Measurements from ENCODE around the gene MYO1D. TPM values are rescaled to one million over a fixed set of nuclear protein-coding genes. Genes with fewer than 3 reads are reported as not detected.

MYO1D gene
- total RNA-seq, 4 donors from 2014 or later = 247 to 569 (median 444) TPM

GRCh38 chr17:32588135-32588534 is 288.8 kb downstream of the MYO1D start:
- Histone ChIP-seq H3K27ac (no peak overlapping the region), H3K9me3 (peaks cover 0 to 6% of the 10 kb centered on the region in 2 donors), H3K4me3 (no peak overlapping the region), H3K36me3 (no peaks in the 10 kb centered on the region), H3K4me1 (no peaks in the 10 kb centered on the region), H3K27me3 (no peaks in the 10 kb centered on the region)
- WGBS, 2 donors (ENCODE audit: low coverage in 1 of 2) = 78 to 89% methylated on average over 3 of the region's 3 CpGs
- in situ Hi-C loops (cut with MboI; ENCODE audit: low pct_ligation_motif_present in 1 of 4, low pct_unique_long_range_greater_than_20kb in 1 of 4, low sequenced_read_pairs in 3 of 4) (no loop called here), intact Hi-C loops (cut with DNase I; ENCODE audit: low total_unique reads) (loop anchor here (10.0 kb wide), 1 partner anchor 1443 kb away; no protein-coding TSS in a partner anchor)
- no peak for TF ChIP-seq POLR2A (IDR thresholded peaks at IDR 0.05)
- TF ChIP-seq EP300 (IDR thresholded peaks at IDR 0.05; ENCODE audit: low read depth) = no peak
- no peak for TF ChIP-seq CTCF (IDR thresholded peaks at IDR 0.05)
- no peak for TF ChIP-seq POLR2AphosphoS5 (IDR thresholded peaks at IDR 0.05)
- no peak for DNase-seq

- WGBS, 2 donors (ENCODE audit: low coverage in 1 of 2) = 93 to 96% methylated on average over 2 of the region's 2 CpGs
- in situ Hi-C loops (cut with MboI; ENCODE audit: low pct_ligation_motif_present in 1 of 4, low pct_unique_long_range_greater_than_20kb in 1 of 4, low sequenced_read_pairs in 3 of 4) = no loop called here
- Histone ChIP-seq H3K4me1 (no peaks in the 10 kb centered on the region), H3K27me3 (no peaks in the 10 kb centered on the region), H3K36me3 (no peaks in the 10 kb centered on the region), H3K4me3 (no peak overlapping the region), H3K27ac (no peak overlapping the region), H3K9me3 (peaks cover 0 to 10% of the 10 kb centered on the region in 2 donors)
- TF ChIP-seq EP300 (IDR thresholded peaks at IDR 0.05; ENCODE audit: low read depth) (no peak), POLR2A (IDR thresholded peaks at IDR 0.05) (no peak), POLR2AphosphoS5 (IDR thresholded peaks at IDR 0.05) (no peak), CTCF (IDR thresholded peaks at IDR 0.05) (no peak)
- DNase-seq = no peak
- intact Hi-C loops (cut with DNase I; ENCODE audit: low total_unique reads) = loop anchor here (10.0 kb wide), 1 partner anchor 1442 kb away; no protein-coding TSS in a partner anchor
These were observed 290.3 kb downstream of the MYO1D start for GRCh38 chr17:32586666-32587065.

GRCh38 chr17:32584792-32585191 is 292.1 kb downstream of the MYO1D start:
- no peak for DNase-seq
- in situ Hi-C loops (cut with MboI; ENCODE audit: low pct_ligation_motif_present in 1 of 4, low pct_unique_long_range_greater_than_20kb in 1 of 4, low sequenced_read_pairs in 3 of 4) = no loop called here
- Histone ChIP-seq H3K27me3 (no peaks in the 10 kb centered on the region), H3K4me3 (no peak overlapping the region), H3K36me3 (no peaks in the 10 kb centered on the region), H3K27ac (no peak overlapping the region), H3K4me1 (no peaks in the 10 kb centered on the region), H3K9me3 (peaks cover 0 to 13% of the 10 kb centered on the region in 2 donors)
- intact Hi-C loops (cut with DNase I; ENCODE audit: low total_unique reads) = loop anchor here (10.0 kb wide), 1 partner anchor 1440 kb away; no protein-coding TSS in a partner anchor
- 93 to 95% methylated on average over 1 of the region's 1 CpG for WGBS, 2 donors (ENCODE audit: low coverage in 1 of 2)
- TF ChIP-seq EP300 (IDR thresholded peaks at IDR 0.05; ENCODE audit: low read depth) (no peak), POLR2AphosphoS5 (IDR thresholded peaks at IDR 0.05) (no peak), POLR2A (IDR thresholded peaks at IDR 0.05) (no peak), CTCF (IDR thresholded peaks at IDR 0.05) (no peak)

- Histone ChIP-seq H3K9me3 (peaks cover 0 to 13% of the 10 kb centered on the region in 2 donors), H3K36me3 (no peaks in the 10 kb centered on the region), H3K27ac (no peak overlapping the region), H3K4me1 (no peaks in the 10 kb centered on the region), H3K4me3 (no peak overlapping the region), H3K27me3 (no peaks in the 10 kb centered on the region)
- 94 to 100% methylated on average over 1 of the region's 1 CpG for WGBS, 2 donors (ENCODE audit: low coverage in 1 of 2)
- no peak for DNase-seq
- intact Hi-C loops (cut with DNase I; ENCODE audit: low total_unique reads) (loop anchor here (10.0 kb wide), 1 partner anchor 1438 kb away; no protein-coding TSS in a partner anchor), in situ Hi-C loops (cut with MboI; ENCODE audit: low pct_ligation_motif_present in 1 of 4, low pct_unique_long_range_greater_than_20kb in 1 of 4, low sequenced_read_pairs in 3 of 4) (no loop called here)
- TF ChIP-seq POLR2AphosphoS5 (IDR thresholded peaks at IDR 0.05) (no peak), CTCF (IDR thresholded peaks at IDR 0.05) (no peak), POLR2A (IDR thresholded peaks at IDR 0.05) (no peak), EP300 (IDR thresholded peaks at IDR 0.05; ENCODE audit: low read depth) (no peak)
These were observed 293.9 kb downstream of the MYO1D start for GRCh38 chr17:32583053-32583452.
